A549 (cell line): ENCODE data around the gene SCN3B. TPM values are rescaled to one million over a fixed set of nuclear protein-coding genes. Genes with fewer than 3 reads are reported as not detected.
A peak's percentile ranks its signal among the peaks of the same experiment; 100 is the strongest.

ENCODE experiments used
- ATAC-seq, 2 experiments: fragments of 200-7000 bp in 1 of 2; fragments of >200 bp in 1 of 2; cut with Nextera tagmentation in 1 of 2; cut with Tn5 transposase in 1 of 2; 3 replicates each; pipeline versions ENCODE4 v1.8.0 to v1.9.1; 2018 to 2020; ENCODE audit warnings: mild to moderate bottlenecking in 1 of 2, moderate library complexity in 1 of 2
- CTCF ChIA-PET: fragments of 300-600 bp; sonication (Branson Sonifier 250); formaldehyde crosslinking; extraction: SDS; loops from one replicate; lab custom pipeline; 2021; ENCODE audit warnings: antibody characterized with exemption, inconsistent platforms; lab: Yijun Ruan, JAX
- POLR2A ChIA-PET: fragments of 350-600 bp; formaldehyde crosslinking; extraction: SDS; loops from one replicate; lab custom pipeline; 2021; ENCODE audit warnings: antibody characterized with exemption, inconsistent platforms; lab: Yijun Ruan, JAX
- DNase-seq, 2 experiments: peaks; one replicate each; pipeline versions ENCODE4 v3.0.0 to v3.0.0-alpha.2; 2011 to 2016; ENCODE audit warnings: low read depth in 1 of 2, low spot score in 1 of 2
- FAIRE-seq: peaks from 2 replicates; lab custom pipeline; 2011; peaks lifted over from hg19 to GRCh38; lab: Jason Lieb, UNC
- H3K27ac ChIP-seq, 2 experiments: fragments of >200 bp; sonication (Bioruptor Twin); formaldehyde crosslinking; 3 replicates each; pipeline ENCODE4 v1.5.1; 2016 to 2017
- H3K4me1 ChIP-seq: fragments of >200 bp; sonication (Bioruptor Twin); formaldehyde crosslinking; 3 replicates; pipeline ENCODE4 v1.6.1; 2016
- H3K4me2 ChIP-seq: fragments of >200 bp; sonication (Bioruptor Twin); formaldehyde crosslinking; 3 replicates; pipeline ENCODE4 v1.6.1; 2016
- H3K4me3 ChIP-seq: fragments of >200 bp; sonication (Bioruptor Twin); formaldehyde crosslinking; 3 replicates; pipeline ENCODE4 v1.5.1; 2016
- H3K9me3 ChIP-seq: fragments of >200 bp; sonication (Bioruptor Twin); formaldehyde crosslinking; 3 replicates; pipeline ENCODE4 v1.6.1; 2016
- CBX8 ChIP-seq: fragments of 200-600 bp; sonication (generic); IDR thresholded peaks from 2 replicates; pipeline ENCODE4 v1.6.1; 2016
- CEBPB ChIP-seq, 2 experiments: fragments of >200 bp in 1 of 2; sonication (Bioruptor Twin) in 1 of 2; formaldehyde crosslinking in 1 of 2; IDR thresholded peaks; 2 replicates each; pipeline ENCODE4 v1.6.1; 2012 to 2016
- EHF ChIP-seq: fragments of 250-450 bp; sonication (Bioruptor Pico); IDR thresholded peaks from 2 replicates; pipeline ENCODE4 v1.5.0; 2020; ENCODE audit warnings: mild to moderate bottlenecking
- FOXS1 ChIP-seq: fragments of 250-450 bp; sonication (Bioruptor Pico); IDR thresholded peaks from 2 replicates; pipeline ENCODE4 v1.5.0; 2020; ENCODE audit warnings: mild to moderate bottlenecking, moderate library complexity
- HDAC2 ChIP-seq: fragments of 200-600 bp; sonication (generic); IDR thresholded peaks from 2 replicates; pipeline ENCODE4 v1.6.1; 2016
- HEYL ChIP-seq: fragments of 250-450 bp; sonication (Bioruptor Pico); IDR thresholded peaks from 2 replicates; pipeline ENCODE4 v1.8.0; 2021; ENCODE audit warnings: mild to moderate bottlenecking, moderate library complexity
- HOXB13 ChIP-seq: fragments of 250-450 bp; sonication (Bioruptor Pico); IDR thresholded peaks from 2 replicates; pipeline ENCODE4 v1.5.0; 2020; ENCODE audit warnings: low read depth, mild to moderate bottlenecking, moderate library complexity
- HOXB5 ChIP-seq: fragments of 250-450 bp; sonication (Bioruptor Pico); IDR thresholded peaks from 2 replicates; pipeline ENCODE4 v1.5.0; 2020; ENCODE audit warnings: mild to moderate bottlenecking, moderate library complexity
- PHF8 ChIP-seq: fragments of 200-600 bp; sonication (generic); IDR thresholded peaks from 2 replicates; pipeline ENCODE4 v1.6.1; 2016; ENCODE audit warnings: low read depth, mild to moderate bottlenecking, antibody characterized with exemption, moderate library complexity, borderline replicate concordance
- POLR2AphosphoS2 ChIP-seq: conservative IDR thresholded peaks from 2 replicates; pipeline ENCODE4 v1.6.1; 2012; ENCODE audit warnings: low read length, improper control_type of control experiment, inconsistent platforms
- RCOR1 ChIP-seq: fragments of 150-350 bp; IDR thresholded peaks from 2 replicates; pipeline ENCODE4 v1.6.1; 2014; ENCODE audit warnings: antibody characterized with exemption, low read length, low read depth
- RNF2 ChIP-seq: fragments of 200-600 bp; sonication (generic); IDR thresholded peaks from 2 replicates; pipeline ENCODE4 v1.6.1; 2016; ENCODE audit warnings: low read depth, mild to moderate bottlenecking, antibody characterized with exemption, moderate library complexity, borderline replicate concordance
- ZFP36 ChIP-seq: fragments of 450-650 bp; IDR thresholded peaks from 2 replicates; pipeline ENCODE4 v1.6.1; 2014; ENCODE audit warnings: borderline replicate concordance; ENCODE audit not compliant: partially characterized antibody
- ZNF302 ChIP-seq: fragments of 250-450 bp; sonication (Bioruptor Pico); IDR thresholded peaks from 2 replicates; pipeline ENCODE4 v1.9.0; 2021; ENCODE audit warnings: inconsistent platforms, mild to moderate bottlenecking, moderate library complexity
- WGBS: methylation state at CpG from one replicate; pipeline ENCODE4 v1.1.6; 2017; ENCODE audit errors: missing lambda C conversion rate; 5-methylcytosine and 5-hydroxymethylcytosine counted together
- polyA minus RNA-seq: library from RNA; depleted of rRNA, polyadenylated mRNA; stranded (reverse); fragments of >200 nt; gene quantifications from 2 replicates; pipeline ENCODE4 v1.2.3, GENCODE V29; 2011; rRNA and poly(A)+ RNA removed
- polyA plus RNA-seq, 4 experiments: library from polyadenylated mRNA; depleted of rRNA in 3 of 4; stranded (reverse); fragments of >200 nt; fragmentation: RNase III in 1 of 4; extraction: RNeasy Plus Mini Kit Qiagen cat#74134 plus additional on column Dnase treatment in 1 of 4; gene quantifications; 2 replicates in 3 of 4; 3 replicates in 1 of 4; pipeline ENCODE4 v1.2.3, GENCODE V29; 2011 to 2017
- TF ChIP-seq, protein P1 (sequence below): fragments of 200-600 bp; sonication (generic); IDR thresholded peaks from 2 replicates; pipeline ENCODE4 v1.6.1; 2016; ENCODE audit warnings: antibody characterized with exemption, mild to moderate bottlenecking, moderate library complexity
- TF ChIP-seq, protein P2 (sequence below): fragments of >200 bp; sonication (Bioruptor Twin); formaldehyde crosslinking; IDR thresholded peaks from 2 replicates; pipeline ENCODE4 v1.6.1; 2016
- TF ChIP-seq, protein P3 (sequence below): fragments of 450-650 bp; IDR thresholded peaks from 2 replicates; pipeline ENCODE4 v1.6.1; 2014; ENCODE audit warnings: antibody characterized with exemption
- TF ChIP-seq, protein P4 (sequence below): fragments of >200 bp; sonication (Bioruptor Twin); formaldehyde crosslinking; IDR thresholded peaks from 3 replicates; pipeline ENCODE4 v1.6.1; 2016
- TF ChIP-seq, protein P5 (sequence below): fragments of >200 bp; sonication (Bioruptor Twin); formaldehyde crosslinking; IDR thresholded peaks from 3 replicates; pipeline ENCODE4 v1.5.1; 2016

The SCN3B gene, protein sequence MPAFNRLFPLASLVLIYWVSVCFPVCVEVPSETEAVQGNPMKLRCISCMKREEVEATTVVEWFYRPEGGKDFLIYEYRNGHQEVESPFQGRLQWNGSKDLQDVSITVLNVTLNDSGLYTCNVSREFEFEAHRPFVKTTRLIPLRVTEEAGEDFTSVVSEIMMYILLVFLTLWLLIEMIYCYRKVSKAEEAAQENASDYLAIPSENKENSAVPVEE
- polyA plus RNA-seq (2011; rRNA removed) (0.37 and 0.40 TPM in 2 replicates), polyA plus RNA-seq (2017; fragmentation: RNase III; extraction: RNeasy Plus Mini Kit Qiagen cat#74134 plus additional on column Dnase treatment) (0.17 to 0.25 TPM (median 0.18 TPM) in 3 replicates), polyA minus RNA-seq (0.15 and 0.25 TPM in 2 replicates)
- polyA plus RNA-seq (2012; cell fraction: cytosol; rRNA removed) = 0.07 and 0.10 TPM in 2 replicates
- 0.12 and 0.20 TPM in 2 replicates for polyA plus RNA-seq (2012; cell fraction: nucleus; rRNA removed)

DNA sequence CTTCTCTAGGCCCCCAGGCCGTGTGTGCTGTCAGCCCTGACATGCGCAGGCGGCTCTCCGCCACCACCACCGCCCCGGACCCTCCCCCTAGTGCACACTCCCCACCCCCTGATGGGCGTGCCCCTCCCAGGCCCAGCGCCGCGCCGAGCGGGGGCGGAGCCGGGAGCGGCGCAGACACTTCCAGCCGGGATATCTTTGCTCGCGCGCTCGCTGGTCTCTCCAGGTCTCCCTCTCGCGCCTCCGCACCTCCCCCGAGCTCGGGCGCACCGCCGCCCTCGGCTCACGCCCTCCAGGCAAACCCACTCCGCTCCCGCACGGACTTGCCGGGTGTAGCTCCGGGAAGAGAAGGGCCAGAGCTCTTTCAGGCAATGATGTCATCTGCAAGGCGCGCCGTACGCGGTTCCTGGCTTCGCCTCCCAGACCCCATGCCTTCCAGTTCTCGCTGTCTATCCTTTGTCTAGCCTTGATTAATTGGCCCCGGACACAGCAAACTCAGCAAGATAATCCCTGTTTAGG, at the start of gene SCN3B:
TSS of gene SCN3B (minus strand) at position 59 of the 516 bp plus-strand sequence. CDS start 823 bp downstream, outside the sequence.
- 3% methylated on average over 9 of the region's 44 CpGs for WGBS
- H3K4me1 ChIP-seq = peaks cover 3% of the 10 kb centered on the region; the same call in 1 of the 3 replicates
- peak; percentile 69 to 72 for DNase-seq
- H3K27ac ChIP-seq = peak within 1 kb of the TSS in 1 of 2 experiments; percentile 65; a peak in 3 of 6 replicates
- H3K4me2 ChIP-seq = peak within 1 kb of the TSS; percentile 81
- POLR2A ChIA-PET = interaction anchor here (0.9 kb wide), 1 partner anchor 56 kb away, joined by 3 read pairs; no protein-coding TSS in a partner anchor
- TF ChIP-seq FOXS1 (CRISPR knock-in tag) (no peak), HEYL (CRISPR knock-in tag) (no peak), RNF2 (no peak), HOXB5 (CRISPR knock-in tag) (no peak), HDAC2 (no peak), CBX8 (no peak), PHF8 (no peak), POLR2AphosphoS2 (no peak), CEBPB (IDR thresholded peaks at IDR 0.05) (no peak), ZFP36 (no peak), RCOR1 (no peak), EHF (CRISPR knock-in tag) (no peak)
- TF ChIP-seq, protein P1, sequence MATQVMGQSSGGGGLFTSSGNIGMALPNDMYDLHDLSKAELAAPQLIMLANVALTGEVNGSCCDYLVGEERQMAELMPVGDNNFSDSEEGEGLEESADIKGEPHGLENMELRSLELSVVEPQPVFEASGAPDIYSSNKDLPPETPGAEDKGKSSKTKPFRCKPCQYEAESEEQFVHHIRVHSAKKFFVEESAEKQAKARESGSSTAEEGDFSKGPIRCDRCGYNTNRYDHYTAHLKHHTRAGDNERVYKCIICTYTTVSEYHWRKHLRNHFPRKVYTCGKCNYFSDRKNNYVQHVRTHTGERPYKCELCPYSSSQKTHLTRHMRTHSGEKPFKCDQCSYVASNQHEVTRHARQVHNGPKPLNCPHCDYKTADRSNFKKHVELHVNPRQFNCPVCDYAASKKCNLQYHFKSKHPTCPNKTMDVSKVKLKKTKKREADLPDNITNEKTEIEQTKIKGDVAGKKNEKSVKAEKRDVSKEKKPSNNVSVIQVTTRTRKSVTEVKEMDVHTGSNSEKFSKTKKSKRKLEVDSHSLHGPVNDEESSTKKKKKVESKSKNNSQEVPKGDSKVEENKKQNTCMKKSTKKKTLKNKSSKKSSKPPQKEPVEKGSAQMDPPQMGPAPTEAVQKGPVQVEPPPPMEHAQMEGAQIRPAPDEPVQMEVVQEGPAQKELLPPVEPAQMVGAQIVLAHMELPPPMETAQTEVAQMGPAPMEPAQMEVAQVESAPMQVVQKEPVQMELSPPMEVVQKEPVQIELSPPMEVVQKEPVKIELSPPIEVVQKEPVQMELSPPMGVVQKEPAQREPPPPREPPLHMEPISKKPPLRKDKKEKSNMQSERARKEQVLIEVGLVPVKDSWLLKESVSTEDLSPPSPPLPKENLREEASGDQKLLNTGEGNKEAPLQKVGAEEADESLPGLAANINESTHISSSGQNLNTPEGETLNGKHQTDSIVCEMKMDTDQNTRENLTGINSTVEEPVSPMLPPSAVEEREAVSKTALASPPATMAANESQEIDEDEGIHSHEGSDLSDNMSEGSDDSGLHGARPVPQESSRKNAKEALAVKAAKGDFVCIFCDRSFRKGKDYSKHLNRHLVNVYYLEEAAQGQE = no peak
- TF ChIP-seq, protein P2, sequence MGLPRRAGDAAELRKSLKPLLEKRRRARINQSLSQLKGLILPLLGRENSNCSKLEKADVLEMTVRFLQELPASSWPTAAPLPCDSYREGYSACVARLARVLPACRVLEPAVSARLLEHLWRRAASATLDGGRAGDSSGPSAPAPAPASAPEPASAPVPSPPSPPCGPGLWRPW = no peak
- TF ChIP-seq, protein P3, sequence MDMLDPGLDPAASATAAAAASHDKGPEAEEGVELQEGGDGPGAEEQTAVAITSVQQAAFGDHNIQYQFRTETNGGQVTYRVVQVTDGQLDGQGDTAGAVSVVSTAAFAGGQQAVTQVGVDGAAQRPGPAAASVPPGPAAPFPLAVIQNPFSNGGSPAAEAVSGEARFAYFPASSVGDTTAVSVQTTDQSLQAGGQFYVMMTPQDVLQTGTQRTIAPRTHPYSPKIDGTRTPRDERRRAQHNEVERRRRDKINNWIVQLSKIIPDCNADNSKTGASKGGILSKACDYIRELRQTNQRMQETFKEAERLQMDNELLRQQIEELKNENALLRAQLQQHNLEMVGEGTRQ = no peak
- TF ChIP-seq, protein P4, sequence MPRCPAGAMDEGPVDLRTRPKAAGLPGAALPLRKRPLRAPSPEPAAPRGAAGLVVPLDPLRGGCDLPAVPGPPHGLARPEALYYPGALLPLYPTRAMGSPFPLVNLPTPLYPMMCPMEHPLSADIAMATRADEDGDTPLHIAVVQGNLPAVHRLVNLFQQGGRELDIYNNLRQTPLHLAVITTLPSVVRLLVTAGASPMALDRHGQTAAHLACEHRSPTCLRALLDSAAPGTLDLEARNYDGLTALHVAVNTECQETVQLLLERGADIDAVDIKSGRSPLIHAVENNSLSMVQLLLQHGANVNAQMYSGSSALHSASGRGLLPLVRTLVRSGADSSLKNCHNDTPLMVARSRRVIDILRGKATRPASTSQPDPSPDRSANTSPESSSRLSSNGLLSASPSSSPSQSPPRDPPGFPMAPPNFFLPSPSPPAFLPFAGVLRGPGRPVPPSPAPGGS = no peak
- TF ChIP-seq, all 56 proteins: peak for 0
- peak within 1 kb of the TSS; percentile 73 for H3K4me3 ChIP-seq
- ATAC-seq (peak; percentile 95 to 98), FAIRE-seq (no peak)
- CTCF ChIA-PET = interaction anchor here (1.1 to 7.6 kb wide), 9 partner anchors 10 to 73 kb away, joined by 3 to 52 read pairs (median 7); no protein-coding TSS in a partner anchor
- H3K9me3 ChIP-seq = no peaks in the 10 kb centered on the region

DNA sequence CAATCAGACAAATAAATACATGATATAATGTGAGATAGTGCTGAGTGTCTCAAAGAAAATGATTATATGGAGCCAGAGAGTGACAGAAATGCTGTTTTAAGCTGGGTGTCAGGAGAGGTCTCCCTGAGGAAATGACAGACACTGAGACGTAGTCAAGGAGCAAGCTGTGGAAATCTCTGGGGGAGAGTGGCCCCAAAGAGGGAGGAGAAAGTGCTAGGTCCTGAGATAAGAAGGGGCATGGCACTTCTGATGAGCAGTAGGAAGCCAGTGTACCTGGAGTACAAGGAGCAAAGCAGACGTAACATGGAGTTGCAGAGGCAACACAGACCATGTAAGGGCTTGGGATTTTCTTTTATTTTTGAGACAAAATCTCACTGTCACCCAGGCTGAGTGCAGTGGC, 48.3 kb upstream of the SCN3B start:
- ATAC-seq = no peak
- no peak overlapping the region for H3K4me2 ChIP-seq
- no peak for DNase-seq
- WGBS = 65% methylated on average over 2 of the region's 2 CpGs
- H3K4me1 ChIP-seq = no peaks in the 10 kb centered on the region
- FAIRE-seq = no peak
- H3K27ac ChIP-seq = no peak overlapping the region
- ChIA-PET CTCF (interaction anchor here (1.8 to 7.2 kb wide), 2 partner anchors 9 to 63 kb away, joined by 6 to 189 read pairs; no protein-coding TSS in a partner anchor), POLR2A (no interaction called here)
- H3K9me3 ChIP-seq = no peaks in the 10 kb centered on the region
- no peak overlapping the region for H3K4me3 ChIP-seq
- TF ChIP-seq ZNF302 (CRISPR knock-in tag) (no peak), ZFP36 (no peak), HOXB5 (CRISPR knock-in tag) (no peak), HOXB13 (CRISPR knock-in tag) (no peak), RCOR1 (no peak)
- TF ChIP-seq, protein P2 = no peak
- TF ChIP-seq, protein P1 = no peak
- TF ChIP-seq, protein P3 = no peak
- TF ChIP-seq, protein P5, sequence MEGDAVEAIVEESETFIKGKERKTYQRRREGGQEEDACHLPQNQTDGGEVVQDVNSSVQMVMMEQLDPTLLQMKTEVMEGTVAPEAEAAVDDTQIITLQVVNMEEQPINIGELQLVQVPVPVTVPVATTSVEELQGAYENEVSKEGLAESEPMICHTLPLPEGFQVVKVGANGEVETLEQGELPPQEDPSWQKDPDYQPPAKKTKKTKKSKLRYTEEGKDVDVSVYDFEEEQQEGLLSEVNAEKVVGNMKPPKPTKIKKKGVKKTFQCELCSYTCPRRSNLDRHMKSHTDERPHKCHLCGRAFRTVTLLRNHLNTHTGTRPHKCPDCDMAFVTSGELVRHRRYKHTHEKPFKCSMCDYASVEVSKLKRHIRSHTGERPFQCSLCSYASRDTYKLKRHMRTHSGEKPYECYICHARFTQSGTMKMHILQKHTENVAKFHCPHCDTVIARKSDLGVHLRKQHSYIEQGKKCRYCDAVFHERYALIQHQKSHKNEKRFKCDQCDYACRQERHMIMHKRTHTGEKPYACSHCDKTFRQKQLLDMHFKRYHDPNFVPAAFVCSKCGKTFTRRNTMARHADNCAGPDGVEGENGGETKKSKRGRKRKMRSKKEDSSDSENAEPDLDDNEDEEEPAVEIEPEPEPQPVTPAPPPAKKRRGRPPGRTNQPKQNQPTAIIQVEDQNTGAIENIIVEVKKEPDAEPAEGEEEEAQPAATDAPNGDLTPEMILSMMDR = no peak
